HG02885 (cell line): ENCODE measurements around the gene POU6F2.
"Not testable (repeated sequence)": the region's sequence is repeated elsewhere in the genome, so short reads cannot be mapped to it uniquely, and the experiment has no call there.

Experiments used
- ATAC-seq: cut with Tn5 transposase; IDR thresholded peaks from one replicate; pipeline ENCODE4 v1.9.1; 2021; ENCODE audit warnings: mild to moderate bottlenecking; ENCODE audit not compliant: unreplicated experiment, poor library complexity

The POU6F2 gene

GRCh38 chr7:39168403-39169098 lies 190.8 kb downstream of the POU6F2 start:
- ATAC-seq: no peak

- ATAC-seq: no peak
These were observed 194.4 kb downstream of the POU6F2 start for GRCh38 chr7:39172137-39172536.

GRCh38 chr7:39181398-39181797 lies 203.7 kb downstream of the POU6F2 start:
- no peak for ATAC-seq

- no peak for ATAC-seq
These were observed 206.1 kb downstream of the POU6F2 start for GRCh38 chr7:39183796-39184195.

DNA sequence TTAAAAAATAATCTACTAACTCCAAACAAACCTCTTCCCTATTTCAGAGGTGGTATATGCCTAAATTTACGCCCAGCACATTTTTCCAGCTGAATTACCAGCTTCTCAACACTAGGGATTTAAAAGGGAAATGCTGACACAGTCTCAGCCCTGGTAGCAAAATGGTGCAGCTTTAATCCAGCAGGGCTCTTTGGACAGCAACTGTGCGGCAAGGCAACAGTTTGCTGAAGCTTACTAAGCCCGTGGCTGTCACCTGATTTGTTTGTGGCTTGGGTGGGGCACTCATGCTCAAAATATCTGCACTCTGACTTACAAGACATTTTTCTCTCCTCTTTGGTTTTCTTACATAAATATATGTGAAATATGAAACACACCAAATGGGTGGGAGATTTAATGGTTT lies 206.7 kb downstream of the POU6F2 start:
- ATAC-seq: no peak

- ATAC-seq: no peak
These were observed 208.4 kb downstream of the POU6F2 start for GRCh38 chr7:39186131-39186530.

- no peak for ATAC-seq
These were observed 209.0 kb downstream of the POU6F2 start for GRCh38 chr7:39186671-39187070.

DNA sequence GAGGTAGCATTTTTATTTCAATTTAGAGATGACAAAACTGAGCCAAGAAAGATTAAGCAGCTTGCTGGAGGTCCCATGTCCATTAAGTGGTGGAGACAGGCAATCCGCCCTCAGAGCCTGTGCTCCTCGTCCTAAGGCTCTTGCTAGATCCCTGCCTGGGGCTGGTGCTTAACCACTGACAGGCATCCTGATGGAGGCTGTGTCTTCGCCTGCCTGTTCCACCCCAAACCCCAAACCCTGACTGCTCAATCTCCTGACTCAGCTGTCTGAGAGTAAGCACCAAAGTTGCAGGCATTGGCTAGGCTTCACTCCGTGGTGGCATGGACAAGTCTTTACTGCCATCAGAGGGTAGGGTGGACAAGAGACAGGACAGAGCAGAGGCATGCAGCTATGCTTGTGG lies 209.4 kb downstream of the POU6F2 start:
- no peak for ATAC-seq

- ATAC-seq: no peak
These were observed 214.8 kb downstream of the POU6F2 start for GRCh38 chr7:39192476-39192875.

- ATAC-seq: not testable (repeated sequence)
These were observed 216.7 kb downstream of the POU6F2 start for GRCh38 chr7:39194388-39194787.

GRCh38 chr7:39195967-39196366 lies 218.3 kb downstream of the POU6F2 start:
- no peak for ATAC-seq

DNA sequence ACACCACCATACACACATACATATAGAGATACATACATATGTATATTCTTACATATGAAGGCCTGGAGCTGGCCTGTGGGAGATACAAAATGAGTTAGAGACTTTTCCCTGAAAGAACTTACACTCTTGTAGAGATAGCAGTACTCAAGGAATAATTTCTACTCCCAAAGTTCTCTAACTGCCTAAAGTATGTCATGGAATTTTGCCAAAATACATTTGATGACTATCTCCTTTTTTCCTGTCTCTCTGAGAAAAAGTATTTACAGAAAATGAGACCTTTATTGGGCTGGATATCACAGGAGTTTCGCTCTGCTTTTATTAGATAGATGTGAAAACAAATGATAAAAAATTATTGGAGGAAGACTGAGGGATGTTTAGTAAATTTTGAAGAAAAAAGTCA lies 220.1 kb downstream of the POU6F2 start:
- ATAC-seq: no peak

DNA sequence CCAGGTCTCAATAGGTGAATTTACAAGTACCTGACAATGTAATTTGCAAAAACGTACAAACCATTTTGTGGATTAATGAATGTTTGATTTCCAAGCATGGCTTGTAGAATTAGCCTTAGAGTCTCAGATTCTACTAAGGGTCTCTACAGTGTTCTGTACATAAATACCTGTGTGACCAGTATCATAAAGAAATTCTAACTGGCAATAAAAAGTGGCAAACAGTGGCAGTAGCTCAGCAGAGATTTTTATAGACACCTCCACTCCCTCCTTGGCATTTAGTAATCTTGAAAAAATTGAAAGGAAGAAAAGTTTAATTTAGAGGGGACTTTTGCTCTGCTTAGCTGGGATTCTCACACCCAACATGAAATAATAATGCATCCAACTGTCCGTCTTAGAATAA lies 220.8 kb downstream of the POU6F2 start:
- no peak for ATAC-seq

GRCh38 chr7:39199006-39199405 lies 221.3 kb downstream of the POU6F2 start:
- ATAC-seq: no peak

DNA sequence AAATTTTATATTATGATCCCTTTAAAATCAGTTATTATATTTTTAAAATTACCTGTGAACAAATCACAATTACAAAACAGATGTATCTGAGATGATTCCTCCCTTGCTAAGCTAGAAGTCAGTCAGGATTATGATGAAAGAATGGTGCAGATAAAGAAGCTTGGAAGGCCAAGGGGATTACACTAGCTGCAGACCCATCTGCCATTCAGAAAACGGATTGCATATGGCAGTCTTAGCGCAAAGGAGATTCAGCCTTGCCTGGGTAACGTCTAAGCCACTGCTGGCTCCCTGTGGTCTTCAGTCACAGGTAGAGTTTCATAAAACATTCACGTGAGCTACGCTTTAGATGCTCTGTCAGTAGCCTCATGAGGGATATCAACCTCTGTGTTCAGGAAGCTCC lies 222.2 kb downstream of the POU6F2 start:
- no peak for ATAC-seq

GRCh38 chr7:39202041-39202440 lies 224.3 kb downstream of the POU6F2 start:
- ATAC-seq: no peak

DNA sequence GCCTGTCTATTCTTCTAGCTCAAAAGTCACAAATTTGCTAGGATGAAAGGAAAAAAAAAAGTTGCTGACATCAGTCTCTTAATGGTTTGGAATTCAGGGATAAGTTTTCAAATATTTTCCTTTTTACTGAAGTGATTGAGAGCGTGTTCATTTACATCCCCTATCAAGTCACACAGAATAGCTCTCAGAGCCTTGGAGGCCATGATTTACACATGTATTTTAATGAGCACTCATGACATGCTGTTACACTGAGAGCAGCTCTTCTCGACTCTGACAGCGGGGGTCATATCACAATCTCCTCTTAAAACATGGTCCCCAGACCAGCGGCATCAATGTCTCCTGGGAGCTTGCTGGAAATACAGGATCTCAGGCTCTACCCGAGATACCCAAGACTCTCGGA lies 232.7 kb downstream of the POU6F2 start:
- ATAC-seq: no peak

- ATAC-seq: no peak
These were observed 233.9 kb downstream of the POU6F2 start for GRCh38 chr7:39211581-39211980.

- ATAC-seq: no peak
These were observed 235.2 kb downstream of the POU6F2 start for GRCh38 chr7:39212876-39213275.

GRCh38 chr7:39217783-39218182 lies 240.1 kb downstream of the POU6F2 start:
- no peak for ATAC-seq

DNA sequence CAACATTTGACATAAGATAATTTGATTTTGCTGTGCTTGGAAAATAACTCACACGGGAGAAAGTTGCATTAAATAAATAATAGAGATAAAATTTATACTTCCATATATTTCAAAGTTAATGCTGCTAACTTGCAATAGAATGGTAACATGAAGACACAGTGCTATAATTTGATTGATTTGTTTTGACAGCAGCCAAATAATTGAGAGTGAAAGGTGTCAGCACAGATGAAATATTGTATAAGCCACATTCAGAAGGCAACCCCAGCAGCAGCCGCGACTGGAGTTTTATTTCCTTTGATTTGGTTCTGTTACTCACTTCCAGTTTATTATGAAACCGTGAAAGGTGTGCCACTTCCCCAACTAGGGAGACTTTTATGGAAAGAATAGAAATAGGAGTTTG lies 242.2 kb downstream of the POU6F2 start:
- ATAC-seq: no peak

DNA sequence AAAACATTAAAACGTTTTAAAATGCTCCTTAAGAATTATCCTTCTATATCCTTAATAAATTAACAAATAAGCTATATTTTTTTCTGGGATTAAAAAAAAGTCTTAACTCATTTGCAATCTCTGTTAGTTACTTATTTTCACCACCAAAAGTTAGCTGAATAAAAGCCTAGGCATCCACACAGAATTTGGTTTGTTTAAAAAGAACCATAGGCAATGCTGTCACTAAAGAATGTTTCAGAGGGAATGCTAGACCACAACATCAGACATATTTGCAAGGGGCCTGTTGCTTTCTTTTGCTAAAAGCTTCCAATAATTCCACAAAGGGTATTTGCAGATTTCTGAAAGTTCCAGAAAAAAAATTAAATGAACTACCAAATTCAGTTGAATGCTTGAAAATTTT lies 244.2 kb downstream of the POU6F2 start:
- ATAC-seq: no peak

- no peak for ATAC-seq
These were observed 251.2 kb downstream of the POU6F2 start for GRCh38 chr7:39228946-39229345.
